Astrocyte (in vitro differentiated cells and primary cell): ENCODE measurements around the gene CABLES2. TPM values are rescaled to one million over a fixed set of nuclear protein-coding genes. Genes with fewer than 3 reads are reported as not detected.

Experiments
- DNase-seq: peaks from one replicate; pipeline ENCODE4 v3.0.0-alpha.2; 2010; ENCODE audit warnings: low read depth
- FAIRE-seq: peaks from 2 replicates; lab custom pipeline; 2011; peaks lifted over from hg19 to GRCh38; lab: Jason Lieb, UNC
- H2AFZ ChIP-seq: 2 replicates; pipeline ENCODE4 v1.6.0; 2012; ENCODE audit warnings: low read depth, low read length, inconsistent platforms
- H3K27ac ChIP-seq: 2 replicates; pipeline ENCODE4 v1.5.1; 2011; ENCODE audit warnings: low read depth, low read length, inconsistent platforms
- H3K27me3 ChIP-seq: 2 replicates; pipeline ENCODE4 v1.6.0; 2011; ENCODE audit warnings: low read length, inconsistent platforms; ENCODE audit not compliant: insufficient read depth
- H3K36me3 ChIP-seq: 2 replicates; pipeline ENCODE4 v1.5.1; 2011; ENCODE audit warnings: low read length, inconsistent platforms; ENCODE audit not compliant: insufficient read depth
- H3K4me1 ChIP-seq: 2 replicates; pipeline ENCODE4 v1.5.1; 2011; ENCODE audit warnings: low read length, inconsistent platforms; ENCODE audit not compliant: insufficient read depth
- H3K4me2 ChIP-seq: 2 replicates; pipeline ENCODE4 v1.6.0; 2012; ENCODE audit warnings: low read length, inconsistent platforms
- H3K4me3 ChIP-seq: 2 replicates; pipeline ENCODE4 v1.5.1; 2011; ENCODE audit warnings: low read depth, mild to moderate bottlenecking, low read length, inconsistent platforms; ENCODE audit not compliant: insufficient read depth
- H3K79me2 ChIP-seq: 2 replicates; pipeline ENCODE4 v1.6.0; 2012; ENCODE audit warnings: mild to moderate bottlenecking, low read length, inconsistent platforms; ENCODE audit not compliant: insufficient read depth
- H3K9ac ChIP-seq: 2 replicates; pipeline ENCODE4 v1.6.0; 2012; ENCODE audit warnings: mild to moderate bottlenecking, low read length, inconsistent platforms
- H3K9me3 ChIP-seq: 2 replicates; pipeline ENCODE4 v1.5.1; 2012; ENCODE audit warnings: low read depth, mild to moderate bottlenecking, low read length, inconsistent platforms; ENCODE audit not compliant: insufficient read depth
- H4K20me1 ChIP-seq: 2 replicates; pipeline ENCODE4 v1.6.0; 2012; ENCODE audit warnings: low read length, inconsistent platforms; ENCODE audit not compliant: insufficient read depth
- H3K27ac Mint-ChIP-seq: one replicate; pipeline ENCODE4 v1.8.0; 2021; ENCODE audit warnings: mild to moderate bottlenecking, mixed read lengths; ENCODE audit not compliant: unreplicated experiment
- H3K27me3 Mint-ChIP-seq: one replicate; pipeline ENCODE4 v1.8.0; 2021; ENCODE audit warnings: low read depth, mixed read lengths; ENCODE audit not compliant: unreplicated experiment
- H3K36me3 Mint-ChIP-seq: one replicate; pipeline ENCODE4 v1.8.0; 2021; ENCODE audit warnings: low read depth, mixed read lengths; ENCODE audit not compliant: unreplicated experiment
- H3K4me1 Mint-ChIP-seq: one replicate; pipeline ENCODE4 v1.8.0; 2021; ENCODE audit warnings: low read depth, mixed read lengths; ENCODE audit not compliant: unreplicated experiment
- H3K4me3 Mint-ChIP-seq: one replicate; pipeline ENCODE4 v1.8.0; 2021; ENCODE audit warnings: mild to moderate bottlenecking, moderate library complexity, mixed read lengths; ENCODE audit not compliant: unreplicated experiment
- H3K9me3 Mint-ChIP-seq: one replicate; pipeline ENCODE4 v1.8.0; 2021; ENCODE audit warnings: mild to moderate bottlenecking, mixed read lengths; ENCODE audit not compliant: unreplicated experiment
- CTCF ChIP-seq: IDR thresholded peaks from 2 replicates; pipeline ENCODE4 v1.5.1; 2011; ENCODE audit warnings: low read depth, mild to moderate bottlenecking, inconsistent platforms, low read length, moderate library complexity; ENCODE audit not compliant: insufficient read depth
- EZH2 ChIP-seq: IDR thresholded peaks from 2 replicates; pipeline ENCODE4 v1.6.1; 2012; ENCODE audit warnings: mild to moderate bottlenecking, low read length, inconsistent platforms; ENCODE audit not compliant: insufficient read depth
- total RNA-seq: library from RNA; stranded (reverse); gene quantifications from 2 replicates; pipeline ENCODE4 v1.2.1, GENCODE V29; 2021

Gene CABLES2
- total RNA-seq, 1 donor from 2014 or later: 4.4 TPM

- peaks cover 26% of the 10 kb centered on the region for H3K36me3 Mint-ChIP-seq
- H3K27me3 Mint-ChIP-seq: no peaks in the 10 kb centered on the region
Measured at GRCh38 chr20:62347445-62347844, 59.6 kb downstream of the CABLES2 start.

DNA sequence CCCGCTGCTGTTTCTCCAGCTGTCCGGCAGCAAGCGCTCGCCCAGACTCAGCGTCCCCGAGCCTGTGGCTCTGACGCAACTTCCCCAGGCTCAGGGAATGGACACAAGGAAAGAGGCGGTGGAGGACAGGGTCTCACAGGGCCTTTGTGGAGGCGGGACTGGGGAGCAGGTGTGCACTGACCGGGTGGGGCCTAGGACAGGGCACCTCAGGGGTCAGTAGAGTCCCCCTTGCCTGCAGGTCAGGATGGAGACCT lies 60.0 kb downstream of the CABLES2 start:
- H3K4me3 ChIP-seq: no peak overlapping the region
- peaks cover 26% of the 10 kb centered on the region for H3K36me3 Mint-ChIP-seq
- H3K4me3 Mint-ChIP-seq: no peak overlapping the region
- H3K27me3 Mint-ChIP-seq: no peaks in the 10 kb centered on the region
- no peak overlapping the region for H2AFZ ChIP-seq
- FAIRE-seq: no peak
- H3K9ac ChIP-seq: no peak overlapping the region
- no peak overlapping the region for H3K4me2 ChIP-seq
- no peak for TF ChIP-seq EZH2
- no peak for TF ChIP-seq CTCF
- H3K4me1 ChIP-seq: peaks cover 7% of the 10 kb centered on the region
- H3K4me1 Mint-ChIP-seq: peaks cover 1% of the 10 kb centered on the region
- no peaks in the 10 kb centered on the region for H3K36me3 ChIP-seq
- no peaks in the 10 kb centered on the region for H4K20me1 ChIP-seq
- no peaks in the 10 kb centered on the region for H3K9me3 ChIP-seq
- H3K79me2 ChIP-seq: no peaks in the 10 kb centered on the region
- H3K27me3 ChIP-seq: no peaks in the 10 kb centered on the region
- DNase-seq: no peak
- H3K9me3 Mint-ChIP-seq: peaks cover 10% of the 10 kb centered on the region
- H3K27ac ChIP-seq: no peak overlapping the region
- H3K27ac Mint-ChIP-seq: no peak overlapping the region

More at GRCh38 chr20:62347445-62347844, 59.6 kb downstream of the CABLES2 start:
- TF ChIP-seq EZH2 (no peak), CTCF (no peak)
- Mint-ChIP-seq H3K4me3 (no peak overlapping the region), H3K4me1 (peaks cover 1% of the 10 kb centered on the region), H3K9me3 (peaks cover 10% of the 10 kb centered on the region), H3K27ac (no peak overlapping the region)
- no peaks in the 10 kb centered on the region for H3K9me3 ChIP-seq
- H3K9ac ChIP-seq: no peak overlapping the region
- H3K27ac ChIP-seq: no peak overlapping the region
- H3K4me3 ChIP-seq: no peak overlapping the region
- H2AFZ ChIP-seq: no peak overlapping the region
- peaks cover 7% of the 10 kb centered on the region for H3K4me1 ChIP-seq
- no peak for FAIRE-seq
- no peak for DNase-seq
- H3K36me3 ChIP-seq: no peaks in the 10 kb centered on the region
- H3K79me2 ChIP-seq: no peaks in the 10 kb centered on the region
- no peaks in the 10 kb centered on the region for H4K20me1 ChIP-seq
- no peaks in the 10 kb centered on the region for H3K27me3 ChIP-seq
- H3K4me2 ChIP-seq: no peak overlapping the region

DNA sequence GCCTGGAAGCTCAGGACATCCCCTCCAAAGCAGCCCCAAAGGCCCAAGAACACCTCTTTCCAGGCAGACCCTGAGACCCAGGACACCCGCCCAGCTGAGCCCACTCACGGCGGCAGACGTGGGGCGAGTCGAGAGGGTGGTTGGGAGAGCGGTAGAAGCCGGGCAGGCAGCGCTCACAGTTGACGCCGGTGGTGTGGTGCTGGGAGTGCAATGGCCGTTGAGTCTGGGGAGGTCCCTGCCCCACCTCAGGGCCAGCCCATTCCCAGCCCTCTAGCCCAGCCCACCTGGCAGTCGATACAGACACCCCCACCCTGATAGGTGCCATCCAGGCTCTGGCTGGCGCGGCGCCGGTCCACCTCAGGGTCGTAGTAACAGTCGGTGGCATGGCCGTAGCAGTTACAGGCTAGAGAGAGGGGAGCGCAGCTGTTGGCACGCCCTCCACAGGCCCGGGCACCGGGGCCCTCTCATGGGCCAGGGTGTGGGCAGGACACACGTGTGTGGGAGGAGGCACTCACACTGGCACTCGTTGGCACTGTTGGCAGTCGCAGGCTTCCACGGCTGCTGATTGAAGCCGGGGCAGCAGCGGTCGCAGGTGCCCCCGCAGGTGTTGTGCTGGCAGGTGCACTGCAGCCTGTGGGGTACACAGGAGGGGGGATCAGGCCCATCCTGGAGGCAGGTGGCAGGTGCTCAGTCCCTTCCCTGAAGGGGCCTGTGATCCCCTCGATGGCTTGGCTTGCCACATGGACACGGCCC lies 60.5 kb downstream of the CABLES2 start:
- H3K9me3 ChIP-seq: no peaks in the 10 kb centered on the region
- Mint-ChIP-seq H3K9me3 (peaks cover 10% of the 10 kb centered on the region), H3K36me3 (peaks cover 29% of the 10 kb centered on the region), H3K27ac (no peak overlapping the region), H3K4me3 (no peak overlapping the region), H3K27me3 (no peaks in the 10 kb centered on the region), H3K4me1 (peaks cover 1% of the 10 kb centered on the region)
- TF ChIP-seq EZH2 (no peak), CTCF (no peak)
- no peaks in the 10 kb centered on the region for H3K79me2 ChIP-seq
- FAIRE-seq (no peak), DNase-seq (no peak)
- no peak overlapping the region for H3K27ac ChIP-seq
- H4K20me1 ChIP-seq: no peaks in the 10 kb centered on the region
- H3K27me3 ChIP-seq: no peaks in the 10 kb centered on the region
- H2AFZ ChIP-seq: no peak overlapping the region
- H3K4me1 ChIP-seq: peaks cover 7% of the 10 kb centered on the region
- no peak overlapping the region for H3K9ac ChIP-seq
- no peaks in the 10 kb centered on the region for H3K36me3 ChIP-seq
- H3K4me2 ChIP-seq: no peak overlapping the region
- no peak overlapping the region for H3K4me3 ChIP-seq
